ENCODE measurements around the gene APCS. TPM values are rescaled to one million over a fixed set of nuclear protein-coding genes. Genes with fewer than 3 reads are reported as not detected.

Gene APCS
- not detected in 2 replicates for polyA plus RNA-seq
- not detected in 2 replicates for polyA minus RNA-seq

- Histone ChIP-seq H3F3A (ENCODE audit: insufficient read depth, low read length, poor library complexity, severe bottlenecking) (no peaks in the 10 kb centered on the region), H3K27me3 (ENCODE audit: insufficient read depth, low read depth, low read length) (no peaks in the 10 kb centered on the region), H3K9me2 (ENCODE audit: insufficient read depth, low read length) (no peaks in the 10 kb centered on the region), H3K79me2 (replicated peaks; ENCODE audit: insufficient read depth, low read length) (no peaks in the 10 kb centered on the region), H3K9ac (ENCODE audit: low read length) (no peak within 1 kb of the TSS), H3K4me2 (ENCODE audit: low read length) (no peak within 1 kb of the TSS), H3K27ac (ENCODE audit: low read length) (no peak within 1 kb of the TSS), H2AFZ (ENCODE audit: low read depth, low read length) (no peak within 1 kb of the TSS), H4K20me1 (ENCODE audit: insufficient read depth) (no peaks in the 10 kb centered on the region), H3K36me3 (ENCODE audit: insufficient read depth, low read length) (no peaks in the 10 kb centered on the region), H3K9me3 (ENCODE audit: low read length) (no peaks in the 10 kb centered on the region), H3K4me3 (ENCODE audit: low read length) (no peak within 1 kb of the TSS)
- TF ChIP-seq CTCF (IDR thresholded peaks at IDR 0.05; ENCODE audit: poor library complexity, severe bottlenecking) (no peak), TAF1 (IDR thresholded peaks at IDR 0.05; ENCODE audit: low read depth) (no peak), SMC3 (conservative IDR thresholded peaks at IDR 0.05; ENCODE audit: poor library complexity) (no peak), EP300 (conservative IDR thresholded peaks at IDR 0.05; ENCODE audit: poor library complexity, severe bottlenecking) (no peak), EZH2 (IDR thresholded peaks at IDR 0.05; ENCODE audit: borderline replicate concordance, insufficient read depth, low read length, poor library complexity, severe bottlenecking) (no peak), RAD21 (conservative IDR thresholded peaks at IDR 0.05) (no peak), POLR2AphosphoS5 (IDR thresholded peaks at IDR 0.05) (no peak), REST (IDR thresholded peaks at IDR 0.05; ENCODE audit: borderline replicate concordance) (no peak), MXI1 (conservative IDR thresholded peaks at IDR 0.05; ENCODE audit: poor library complexity, severe bottlenecking) (no peak)
These were observed at the start of gene APCS for GRCh38 chr1:159587461-159587951. Gene APCS (plus strand): TSS chr1:159587826. CDS start chr1:159587922, 96 bp downstream.

GRCh38 chr1:159548126-159548525 is 39.5 kb upstream of the APCS start:
- Histone ChIP-seq H3K4me3 (ENCODE audit: low read length) (no peak overlapping the region), H3K4me2 (ENCODE audit: low read length) (no peak overlapping the region), H3K9ac (ENCODE audit: low read length) (no peak overlapping the region), H3K9me3 (ENCODE audit: low read length) (no peaks in the 10 kb centered on the region), H3K27me3 (ENCODE audit: insufficient read depth, low read depth, low read length) (no peaks in the 10 kb centered on the region), H3K79me2 (replicated peaks; ENCODE audit: insufficient read depth, low read length) (no peaks in the 10 kb centered on the region), H4K20me1 (ENCODE audit: insufficient read depth) (no peaks in the 10 kb centered on the region), H3K27ac (ENCODE audit: low read length) (no peak overlapping the region), H2AFZ (ENCODE audit: low read depth, low read length) (no peak overlapping the region), H3K9me2 (ENCODE audit: insufficient read depth, low read length) (no peaks in the 10 kb centered on the region), H3K36me3 (ENCODE audit: insufficient read depth, low read length) (no peaks in the 10 kb centered on the region), H3F3A (ENCODE audit: insufficient read depth, low read length, poor library complexity, severe bottlenecking) (no peaks in the 10 kb centered on the region)
- TF ChIP-seq MXI1 (conservative IDR thresholded peaks at IDR 0.05; ENCODE audit: poor library complexity, severe bottlenecking): no peak
- no peak for TF ChIP-seq SMC3 (conservative IDR thresholded peaks at IDR 0.05; ENCODE audit: poor library complexity)
- no peak for TF ChIP-seq CTCF (IDR thresholded peaks at IDR 0.05; ENCODE audit: poor library complexity, severe bottlenecking)
- no peak for TF ChIP-seq TAF1 (IDR thresholded peaks at IDR 0.05; ENCODE audit: low read depth)
- TF ChIP-seq REST (IDR thresholded peaks at IDR 0.05; ENCODE audit: borderline replicate concordance): no peak
- no peak for TF ChIP-seq EP300 (conservative IDR thresholded peaks at IDR 0.05; ENCODE audit: poor library complexity, severe bottlenecking)
- TF ChIP-seq EZH2 (IDR thresholded peaks at IDR 0.05; ENCODE audit: borderline replicate concordance, insufficient read depth, low read length, poor library complexity, severe bottlenecking): no peak
- no peak for TF ChIP-seq POLR2AphosphoS5 (IDR thresholded peaks at IDR 0.05)
- no peak for TF ChIP-seq RAD21 (conservative IDR thresholded peaks at IDR 0.05)
